HepG2 (cell line): Measurements from ENCODE around the gene PARG. TPM values are rescaled to one million over a fixed set of nuclear protein-coding genes. Genes with fewer than 3 reads are reported as not detected.
"Not testable (repeated sequence)": the region's sequence is repeated elsewhere in the genome, so short reads cannot be mapped to it uniquely, and the experiment has no call there.

Source experiments
- ATAC-seq: fragments of 200-7000 bp; cut with Tn5 transposase; 3 replicates; pipeline ENCODE4 v1.9.1; 2020; ENCODE audit warnings: mild to moderate bottlenecking, moderate library complexity
- BruUV-seq: library from RNA; stranded (reverse); fragments of 400-500 nt; replicated peaks from 2 replicates; lab custom pipeline; 2021; lab: Mats Ljungman, UMichigan
- CTCF ChIA-PET: fragments of 300-600 bp; formaldehyde crosslinking; extraction: SDS; loops from one replicate; lab custom pipeline; 2021; ENCODE audit warnings: low total read pairs, inconsistent platforms, low intra/inter-chr PET ratio; lab: Yijun Ruan, JAX
- POLR2A ChIA-PET: fragments of 350-600 bp; sonication (Branson Sonifier 250); formaldehyde crosslinking; loops from one replicate; lab custom pipeline; 2020; ENCODE audit warnings: antibody characterized with exemption, inconsistent platforms; lab: Yijun Ruan, JAX
- DNase-seq: peaks from one replicate; pipeline ENCODE4 v3.0.0-alpha.2; 2015; ENCODE audit warnings: low spot score
- FAIRE-seq: peaks from 3 replicates; lab custom pipeline; 2011; peaks lifted over from hg19 to GRCh38; lab: Jason Lieb, UNC
- H2AFZ ChIP-seq: one replicate; pipeline ENCODE4 v1.6.1; 2011; ENCODE audit warnings: low read length, inconsistent platforms
- H3K27ac ChIP-seq: fragments of 300-600 bp; 3 replicates; pipeline ENCODE4 v1.8.0; 2011; ENCODE audit warnings: mixed run types, mild to moderate bottlenecking, mixed read lengths, low read length, inconsistent platforms; ENCODE audit not compliant: insufficient read depth; ENCODE audit errors: extremely low read length
- H3K27me3 ChIP-seq, 2 experiments: fragments of 200-600 bp in 1 of 2; 2 replicates in 1 of 2; 3 replicates in 1 of 2; pipeline versions ENCODE4 v1.6.0 to v1.8.0; 2011; ENCODE audit warnings: low read length in 2 of 2, mild to moderate bottlenecking in 2 of 2, moderate library complexity in 2 of 2, inconsistent platforms in 1 of 2; ENCODE audit not compliant: insufficient read depth in 2 of 2, control insufficient read depth in 1 of 2
- H3K36me3 ChIP-seq, 2 experiments: fragments of 200-600 bp in 1 of 2; replicated peaks in 1 of 2; 2 replicates in 1 of 2; 3 replicates in 1 of 2; pipeline versions ENCODE4 v1.5.1 to v1.8.0; 2011; ENCODE audit warnings: low read length in 2 of 2, inconsistent platforms in 1 of 2; ENCODE audit not compliant: insufficient read depth in 2 of 2, control insufficient read depth in 1 of 2
- H3K4me1 ChIP-seq: 2 replicates; pipeline ENCODE4 v1.5.1; 2012; ENCODE audit warnings: low read length, inconsistent platforms; ENCODE audit not compliant: insufficient read depth
- H3K4me2 ChIP-seq: 2 replicates; pipeline ENCODE4 v1.6.0; 2011; ENCODE audit warnings: low read depth, low read length, inconsistent platforms
- H3K4me3 ChIP-seq, 3 experiments: fragments of 200-600 bp in 1 of 3; sonication (generic), shearing (Covaris generic) in 1 of 3; replicated peaks in 1 of 3; 2 replicates each; pipeline ENCODE4 v1.5.1; 2011 to 2016; ENCODE audit warnings: low read length in 3 of 3, inconsistent platforms in 2 of 3, low read depth in 2 of 3, mild to moderate bottlenecking in 2 of 3, control low read depth in 1 of 3, mixed read lengths in 1 of 3; ENCODE audit not compliant: insufficient read depth in 1 of 3
- H3K79me2 ChIP-seq: one replicate; pipeline ENCODE4 v1.6.1; 2011; ENCODE audit warnings: low read length, inconsistent platforms; ENCODE audit not compliant: insufficient read depth
- H3K9ac ChIP-seq: 2 replicates; pipeline ENCODE4 v1.6.0; 2011; ENCODE audit warnings: mild to moderate bottlenecking, low read depth, low read length, inconsistent platforms; ENCODE audit not compliant: insufficient read depth
- H3K9me3 ChIP-seq: 2 replicates; pipeline ENCODE4 v1.5.1; 2012; ENCODE audit warnings: mild to moderate bottlenecking, low read length
- H4K20me1 ChIP-seq: 2 replicates; pipeline ENCODE4 v1.6.0; 2011; ENCODE audit warnings: inconsistent platforms, mild to moderate bottlenecking, low read length, moderate library complexity; ENCODE audit not compliant: insufficient read depth
- CBFB ChIP-seq: sonication (generic); formaldehyde crosslinking; IDR thresholded peaks from 2 replicates; pipeline ENCODE4 v1.4.0; 2020; ENCODE audit warnings: missing genetic modification reagents
- FOXC1 ChIP-seq: sonication (generic); formaldehyde crosslinking; IDR thresholded peaks from 2 replicates; pipeline ENCODE4 v1.8.0; 2022; ENCODE audit warnings: mild to moderate bottlenecking, missing genetic modification reagents, borderline replicate concordance
- HIVEP1 ChIP-seq: sonication (generic); formaldehyde crosslinking; IDR thresholded peaks from 2 replicates; pipeline ENCODE4 v1.4.0; 2020; ENCODE audit warnings: mild to moderate bottlenecking, missing genetic modification reagents
- HNRNPH1 ChIP-seq: fragments of 200-400 bp; formaldehyde crosslinking; optimal IDR thresholded peaks from 2 replicates; pipeline ENCODE3; 2017; ENCODE audit warnings: mild to moderate bottlenecking, low read depth, low read length
- REXO4 ChIP-seq: sonication (generic); formaldehyde crosslinking; IDR thresholded peaks from 2 replicates; pipeline ENCODE4 v1.8.0; 2022; ENCODE audit warnings: missing genetic modification reagents, mild to moderate bottlenecking, borderline replicate concordance
- SNAI1 ChIP-seq: sonication (generic); formaldehyde crosslinking; IDR thresholded peaks from 2 replicates; pipeline ENCODE4 v1.5.0; 2020; ENCODE audit warnings: mild to moderate bottlenecking, missing genetic modification reagents, borderline replicate concordance
- ZNF17 ChIP-seq: sonication (generic); formaldehyde crosslinking; IDR thresholded peaks from 2 replicates; pipeline ENCODE4 v1.5.0; 2020; ENCODE audit warnings: mild to moderate bottlenecking, missing genetic modification reagents
- ZNF660 ChIP-seq: sonication (generic); formaldehyde crosslinking; IDR thresholded peaks from 2 replicates; pipeline ENCODE4 v1.5.1; 2020; ENCODE audit warnings: mild to moderate bottlenecking, low read depth, missing genetic modification reagents, borderline replicate concordance
- ZNF839 ChIP-seq: sonication (generic); formaldehyde crosslinking; IDR thresholded peaks from 2 replicates; pipeline ENCODE4 v1.4.0; 2020; ENCODE audit warnings: missing genetic modification reagents, mild to moderate bottlenecking, borderline replicate concordance
- WGBS: methylation state at CpG from one replicate; pipeline ENCODE4 v1.1.6; 2017; ENCODE audit warnings: low lambda C conversion rate; 5-methylcytosine and 5-hydroxymethylcytosine counted together
- in situ Hi-C: cut with HindIII; loops from 2 replicates; pipeline ENCODE4 v1.10.0; 2017; ENCODE audit warnings: low pct_unique_long_range_greater_than_20kb; ENCODE audit not compliant: extremely low pct_ligation_motif_present
- intact Hi-C: fragments of 100-400 bp; cut with micrococcal nuclease; formaldehyde crosslinking; loops from one replicate; pipeline ENCODE4 v1.10.0; 2022; ENCODE audit not compliant: unreplicated experiment
- polyA plus RNA-seq, 8 experiments: library from polyadenylated mRNA; depleted of rRNA in 3 of 8; stranded (reverse) in 7 of 8; unstranded in 1 of 8; fragments of >200 nt; fragmentation: Illumina TruSeq in 4 of 8; extraction: Trizol in 4 of 8; gene quantifications; 2 replicates each; pipeline versions ENCODE4 v1.2.1 to v1.2.3, GENCODE V29; 2011 to 2016; ENCODE audit warnings: low read depth in 4 of 8, missing spikeins in 1 of 8, mixed read lengths in 1 of 8; ENCODE audit not compliant: insufficient read depth in 1 of 8
- total RNA-seq, 5 experiments: library from RNA; depleted of rRNA; stranded (reverse); fragments of >200 nt; fragmentation: Illumina TruSeq; extraction: Trizol; gene quantifications; 2 replicates each; pipeline ENCODE4 v1.2.3, GENCODE V29; 2016; ENCODE audit warnings: low read depth in 1 of 5
- TF ChIP-seq, protein P1 (sequence below): sonication (generic); formaldehyde crosslinking; IDR thresholded peaks from 2 replicates; pipeline ENCODE4 v1.5.0; 2020; ENCODE audit warnings: mild to moderate bottlenecking, low read depth, missing genetic modification reagents, borderline replicate concordance
- TF ChIP-seq, protein P2 (sequence below), 2 experiments: sonication (generic) in 1 of 2; formaldehyde crosslinking in 1 of 2; IDR thresholded peaks; 2 replicates each; pipeline versions ENCODE4 v1.5.1 to v1.6.1; 2011 to 2020; ENCODE audit warnings: borderline replicate concordance in 1 of 2, low read depth in 1 of 2, low read length in 1 of 2, mild to moderate bottlenecking in 1 of 2, missing genetic modification reagents in 1 of 2, moderate library complexity in 1 of 2
- TF ChIP-seq, protein P3 (sequence below): sonication (generic); formaldehyde crosslinking; IDR thresholded peaks from 2 replicates; pipeline ENCODE4 v1.4.0; 2020; ENCODE audit warnings: missing genetic modification reagents, borderline replicate concordance

Gene PARG
- total and polyA plus RNA-seq, 2 of the 13 experiments (the other 11 are each of a cell fraction or from before 2014, with no cell fraction given) = 11.4 to 37.2 TPM

DNA sequence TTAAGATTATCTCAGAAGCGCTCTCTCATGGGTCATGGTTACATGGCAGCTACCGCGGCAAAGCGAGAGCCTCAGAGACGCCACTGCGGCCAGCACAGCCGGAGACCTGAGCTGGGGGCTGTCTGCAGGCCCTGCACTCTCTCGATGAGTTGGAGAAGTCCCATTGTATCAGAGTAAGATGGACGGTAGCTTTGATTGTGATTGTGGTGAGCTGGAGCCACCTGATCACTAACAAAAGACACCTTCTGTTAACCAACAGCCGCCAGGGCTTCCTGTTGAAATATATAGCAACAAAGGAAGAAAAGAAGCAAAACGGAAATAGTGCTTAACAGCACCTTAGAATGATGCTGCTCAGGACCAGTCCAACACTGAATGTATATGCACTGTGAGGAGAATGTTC is 170.8 kb downstream of the PARG start:
- ATAC-seq, BruUV-seq, H2AFZ ChIP-seq, POLR2A ChIA-PET, H3K36me3 ChIP-seq, H3K4me2 ChIP-seq, CTCF ChIA-PET, intact Hi-C loops, H3K9ac ChIP-seq, H4K20me1 ChIP-seq, FAIRE-seq, H3K79me2 ChIP-seq, DNase-seq, H3K4me1 ChIP-seq, H3K4me3 ChIP-seq, in situ Hi-C loops, H3K9me3 ChIP-seq, H3K27ac ChIP-seq: not testable (repeated sequence)
- WGBS = 20% methylated on average over 11 of the region's 11 CpGs
- peaks cover 0 to 31% of the 10 kb centered on the region in 2 experiments; a peak in 4 of 5 replicates for H3K27me3 ChIP-seq

DNA sequence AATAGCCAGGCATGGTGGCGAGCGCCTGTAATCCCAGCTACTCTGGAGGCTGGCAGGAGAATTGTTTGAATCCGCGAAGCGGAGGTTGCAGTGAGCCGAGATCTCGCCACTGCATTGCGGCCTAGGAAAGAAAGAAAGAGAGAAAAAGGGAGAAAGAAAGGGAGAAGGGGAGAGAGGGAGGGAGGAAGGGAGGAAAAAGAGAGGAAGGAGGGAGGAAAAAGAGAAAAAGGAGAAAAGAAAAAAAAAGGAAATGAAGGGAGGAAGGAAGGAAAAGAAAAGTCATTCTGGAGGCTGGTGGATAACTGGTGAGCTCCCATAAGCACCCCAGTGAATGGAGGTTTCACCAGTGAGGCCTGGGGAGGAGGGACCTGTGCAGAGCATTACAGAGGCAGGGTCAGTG is 172.1 kb downstream of the PARG start:
- no peak overlapping the region for H3K4me3 ChIP-seq
- 80% methylated on average over 8 of the region's 8 CpGs for WGBS
- no peaks in the 10 kb centered on the region for H3K9me3 ChIP-seq
- intact Hi-C loops = no loop called here
- no peaks in the 10 kb centered on the region for H4K20me1 ChIP-seq
- H3K27ac ChIP-seq = no peak overlapping the region
- FAIRE-seq (no peak), ATAC-seq (no peak), DNase-seq (no peak)
- no TSS peak for BruUV-seq
- H3K4me2 ChIP-seq = no peak overlapping the region
- H3K27me3 ChIP-seq = peaks cover 0 to 31% of the 10 kb centered on the region in 2 experiments; a peak in 4 of 5 replicates
- ChIA-PET CTCF (no interaction called here), POLR2A (interaction anchor here (0.7 kb wide), 1 partner anchor 160 kb away, joined by 3 read pairs; no protein-coding TSS in a partner anchor)
- no peaks in the 10 kb centered on the region for H3K4me1 ChIP-seq
- H3K36me3 ChIP-seq = no peaks in the 10 kb centered on the region
- in situ Hi-C loops = loop anchor here (10.0 kb wide), 1 partner anchor 175 kb away; no protein-coding TSS in a partner anchor
- no peaks in the 10 kb centered on the region for H3K79me2 ChIP-seq
- TF ChIP-seq, protein P1, sequence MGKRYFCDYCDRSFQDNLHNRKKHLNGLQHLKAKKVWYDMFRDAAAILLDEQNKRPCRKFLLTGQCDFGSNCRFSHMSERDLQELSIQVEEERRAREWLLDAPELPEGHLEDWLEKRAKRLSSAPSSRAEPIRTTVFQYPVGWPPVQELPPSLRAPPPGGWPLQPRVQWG = no peak
- TF ChIP-seq SNAI1 (CRISPR knock-in tag) (no peak), ZNF17 (CRISPR knock-in tag) (no peak), REXO4 (CRISPR knock-in tag) (no peak), HNRNPH1 (no peak), CBFB (no peak), ZNF660 (no peak), ZNF839 (CRISPR knock-in tag) (no peak), HIVEP1 (CRISPR knock-in tag) (no peak), FOXC1 (CRISPR knock-in tag) (no peak)
- TF ChIP-seq, protein P2, sequence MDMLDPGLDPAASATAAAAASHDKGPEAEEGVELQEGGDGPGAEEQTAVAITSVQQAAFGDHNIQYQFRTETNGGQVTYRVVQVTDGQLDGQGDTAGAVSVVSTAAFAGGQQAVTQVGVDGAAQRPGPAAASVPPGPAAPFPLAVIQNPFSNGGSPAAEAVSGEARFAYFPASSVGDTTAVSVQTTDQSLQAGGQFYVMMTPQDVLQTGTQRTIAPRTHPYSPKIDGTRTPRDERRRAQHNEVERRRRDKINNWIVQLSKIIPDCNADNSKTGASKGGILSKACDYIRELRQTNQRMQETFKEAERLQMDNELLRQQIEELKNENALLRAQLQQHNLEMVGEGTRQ (IDR thresholded peaks at IDR 0.05; ENCODE audit: low read depth, low read length) = no peak
- TF ChIP-seq, protein P2 (CRISPR knock-in tag; IDR thresholded peaks at IDR 0.05; ENCODE audit: borderline replicate concordance) = no peak
- TF ChIP-seq, protein P3, sequence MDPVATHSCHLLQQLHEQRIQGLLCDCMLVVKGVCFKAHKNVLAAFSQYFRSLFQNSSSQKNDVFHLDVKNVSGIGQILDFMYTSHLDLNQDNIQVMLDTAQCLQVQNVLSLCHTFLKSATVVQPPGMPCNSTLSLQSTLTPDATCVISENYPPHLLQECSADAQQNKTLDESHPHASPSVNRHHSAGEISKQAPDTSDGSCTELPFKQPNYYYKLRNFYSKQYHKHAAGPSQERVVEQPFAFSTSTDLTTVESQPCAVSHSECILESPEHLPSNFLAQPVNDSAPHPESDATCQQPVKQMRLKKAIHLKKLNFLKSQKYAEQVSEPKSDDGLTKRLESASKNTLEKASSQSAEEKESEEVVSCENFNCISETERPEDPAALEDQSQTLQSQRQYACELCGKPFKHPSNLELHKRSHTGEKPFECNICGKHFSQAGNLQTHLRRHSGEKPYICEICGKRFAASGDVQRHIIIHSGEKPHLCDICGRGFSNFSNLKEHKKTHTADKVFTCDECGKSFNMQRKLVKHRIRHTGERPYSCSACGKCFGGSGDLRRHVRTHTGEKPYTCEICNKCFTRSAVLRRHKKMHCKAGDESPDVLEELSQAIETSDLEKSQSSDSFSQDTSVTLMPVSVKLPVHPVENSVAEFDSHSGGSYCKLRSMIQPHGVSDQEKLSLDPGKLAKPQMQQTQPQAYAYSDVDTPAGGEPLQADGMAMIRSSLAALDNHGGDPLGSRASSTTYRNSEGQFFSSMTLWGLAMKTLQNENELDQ (CRISPR knock-in tag) = no peak
- H2AFZ ChIP-seq = no peak overlapping the region
- no peak overlapping the region for H3K9ac ChIP-seq
